Natural killer cell (primary cell): ENCODE data around the gene ADAM22. TPM values are rescaled to one million over a fixed set of nuclear protein-coding genes. Genes with fewer than 3 reads are reported as not detected.

ENCODE experiments used
- ATAC-seq, 3 donors: fragments of 150-1000 bp in 2 of 3; fragments of 200-7000 bp in 1 of 3; cut with Tn5 transposase; 1 replicate in 1 of 3; 2 replicates in 2 of 3; pipeline ENCODE4 v1.10.0; 2021; ENCODE audit warnings: mild to moderate bottlenecking in 2 of 3, moderate library complexity in 2 of 3
- DNase-seq, 2 donors: peaks; one replicate each; pipeline versions ENCODE4 v3.0.0 to v3.0.0-alpha.2; 2013 to 2021; ENCODE audit warnings: mixed read lengths in 1 of 2
- H3K27ac ChIP-seq: one replicate; pipeline ENCODE4 v1.5.1; 2013; ENCODE audit warnings: mild to moderate bottlenecking, low read length
- H3K27me3 ChIP-seq: one replicate; pipeline ENCODE4 v1.6.1; 2013; ENCODE audit warnings: low read length; ENCODE audit not compliant: control insufficient read depth, insufficient read depth
- H3K36me3 ChIP-seq: one replicate; pipeline ENCODE4 v1.6.1; 2013; ENCODE audit warnings: low read length; ENCODE audit not compliant: control insufficient read depth, insufficient read depth
- H3K4me1 ChIP-seq: one replicate; pipeline ENCODE4 v1.6.1; 2013; ENCODE audit warnings: low read length; ENCODE audit not compliant: control insufficient read depth, insufficient read depth
- H3K4me3 ChIP-seq: one replicate; pipeline ENCODE4 v1.5.1; 2013; ENCODE audit warnings: low read length
- H3K9me3 ChIP-seq: one replicate; pipeline ENCODE4 v1.6.1; 2013; ENCODE audit warnings: low read length; ENCODE audit not compliant: control insufficient read depth, insufficient read depth
- H3K27ac Mint-ChIP-seq, 2 donors: one replicate each; pipeline ENCODE4 v1.8.0; 2022; ENCODE audit warnings: mild to moderate bottlenecking in 2 of 2, mixed read lengths in 2 of 2, moderate library complexity in 1 of 2
- H3K27me3 Mint-ChIP-seq, 2 donors: one replicate each; pipeline ENCODE4 v1.8.0; 2022; ENCODE audit warnings: low read depth in 2 of 2, mixed read lengths in 2 of 2
- H3K36me3 Mint-ChIP-seq: one replicate; pipeline ENCODE4 v1.8.0; 2022; ENCODE audit warnings: mixed read lengths
- H3K4me1 Mint-ChIP-seq, 2 donors: one replicate each; pipeline ENCODE4 v1.8.0; 2022; ENCODE audit warnings: mixed read lengths in 2 of 2
- H3K4me3 Mint-ChIP-seq: one replicate; pipeline ENCODE4 v1.8.0; 2022; ENCODE audit warnings: mild to moderate bottlenecking, moderate library complexity, mixed read lengths
- H3K9me3 Mint-ChIP-seq, 2 donors: one replicate each; pipeline ENCODE4 v1.8.0; 2022; ENCODE audit warnings: mixed read lengths in 2 of 2
- CTCF ChIP-seq: fragments of 200-600 bp; IDR thresholded peaks from one replicate; pipeline ENCODE4 v1.8.0; 2022; ENCODE audit warnings: antibody characterized with exemption
- WGBS: methylation state at CpG from one replicate; pipeline ENCODE4 v1.1.7; 2013; ENCODE audit warnings: missing lambda C conversion rate; ENCODE audit not compliant: insufficient coverage; 5-methylcytosine and 5-hydroxymethylcytosine counted together
- intact Hi-C: fragments of 100-400 bp; cut with micrococcal nuclease; formaldehyde crosslinking; loops from one replicate; pipeline ENCODE4 v1.14.2; 2022
- total RNA-seq, 4 donors: library from RNA; stranded (reverse); fragments of 120-200 nt in 1 of 4; gene quantifications; one replicate each; pipeline versions ENCODE4 v1.2.3 to v1.2.4, GENCODE V29; 2013 to 2022

Gene ADAM22
- total RNA-seq, 3 donors from 2014 or later (not counting 1 experiment from before 2014, with no cell fraction given) = 3.0 to 5.4 (median 3.7) TPM

DNA sequence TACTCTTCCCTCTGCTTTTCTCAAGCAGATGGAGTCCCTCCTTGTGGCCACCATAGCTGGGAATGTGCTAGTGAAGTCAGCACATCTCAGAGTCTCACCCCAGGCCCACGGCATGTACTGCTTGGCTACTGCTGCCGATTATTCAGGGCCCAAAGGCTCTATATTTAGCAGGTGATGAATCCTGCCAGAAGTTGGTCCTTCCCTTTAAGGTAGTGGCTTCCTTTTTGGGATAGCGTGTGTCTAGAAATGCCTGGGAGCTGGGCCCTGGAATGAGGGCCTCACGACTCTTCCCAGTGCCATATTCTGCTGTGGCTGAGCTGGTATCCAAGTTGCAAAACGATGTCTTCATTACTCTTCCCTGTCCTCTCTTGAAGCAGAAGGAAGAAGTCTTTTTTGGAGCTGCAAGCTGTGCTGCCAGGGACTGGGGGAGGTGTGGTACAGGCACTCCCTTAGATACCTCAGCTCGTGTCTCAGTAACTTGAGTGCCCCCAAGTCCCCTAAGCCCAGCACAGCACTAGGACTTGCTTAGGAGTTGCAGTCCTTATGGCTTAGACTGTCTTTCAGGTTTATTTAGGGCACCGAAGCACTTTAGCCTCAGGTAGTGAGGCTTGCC is 100.1 kb downstream of the ADAM22 start:
- ATAC-seq = no peak
- 88% methylated on average over 7 of the region's 7 CpGs for WGBS

DNA sequence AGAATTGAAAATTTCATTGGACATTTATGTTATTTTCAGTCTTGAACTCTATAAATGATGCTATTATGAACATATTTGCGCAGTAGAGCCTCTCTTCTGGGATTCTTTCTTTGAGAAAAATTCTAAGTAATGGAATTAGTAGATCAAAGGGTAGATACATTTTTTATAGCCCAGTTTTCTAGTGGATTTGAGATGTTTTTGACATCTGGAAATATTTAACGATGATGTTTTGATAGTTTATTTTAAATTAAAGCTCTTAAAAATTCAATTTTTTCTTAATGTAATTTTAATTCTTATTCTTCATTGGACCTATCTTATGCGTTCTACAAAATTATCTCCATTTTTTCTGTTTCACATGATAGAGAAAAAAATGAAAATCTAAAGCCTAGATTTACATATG is 103.0 kb downstream of the ADAM22 start:
- ATAC-seq = no peak
- Mint-ChIP-seq H3K27me3 (no peaks in the 10 kb centered on the region), H3K36me3 (peaks cover 7% of the 10 kb centered on the region), H3K27ac (no peak overlapping the region), H3K9me3 (no peaks in the 10 kb centered on the region), H3K4me3 (no peak overlapping the region), H3K4me1 (peaks cover 4 to 8% of the 10 kb centered on the region in 2 donors)
- DNase-seq = no peak
- 100% methylated on average over 1 of the region's 3 CpGs for WGBS
- TF ChIP-seq CTCF = no peak
- no peaks in the 10 kb centered on the region for H3K27me3 ChIP-seq
- H3K36me3 ChIP-seq = no peaks in the 10 kb centered on the region
- intact Hi-C loops = no loop called here
- H3K9me3 ChIP-seq = peaks cover 2% of the 10 kb centered on the region
- no peaks in the 10 kb centered on the region for H3K4me1 ChIP-seq
- no peak overlapping the region for H3K27ac ChIP-seq
- H3K4me3 ChIP-seq = no peak overlapping the region

More for the DNA sequence above, 100.1 kb downstream of the ADAM22 start:
- no peaks in the 10 kb centered on the region for H3K36me3 ChIP-seq
- Mint-ChIP-seq H3K27ac (no peak overlapping the region), H3K4me3 (no peak overlapping the region), H3K27me3 (no peaks in the 10 kb centered on the region), H3K9me3 (peaks cover 4 to 16% of the 10 kb centered on the region in 2 donors), H3K4me1 (no peaks in the 10 kb centered on the region), H3K36me3 (peaks cover 21% of the 10 kb centered on the region)
- TF ChIP-seq CTCF = no peak
- H3K4me1 ChIP-seq = no peaks in the 10 kb centered on the region
- H3K27ac ChIP-seq = no peak overlapping the region
- H3K27me3 ChIP-seq = no peaks in the 10 kb centered on the region
- no peak for DNase-seq
- H3K4me3 ChIP-seq = no peak overlapping the region
- intact Hi-C loops = no loop called here
- peaks cover 9% of the 10 kb centered on the region for H3K9me3 ChIP-seq

- WGBS = 83% methylated on average over 1 of the region's 1 CpG
These were observed 106.6 kb downstream of the ADAM22 start for GRCh38 chr7:88040694-88041093.

More at GRCh38 chr7:88040694-88041093, 106.6 kb downstream of the ADAM22 start:
- no peak overlapping the region for H3K27ac Mint-ChIP-seq
- ATAC-seq = no peak
- peaks cover 16 to 23% of the 10 kb centered on the region in 2 donors for H3K4me1 Mint-ChIP-seq
- H3K27ac ChIP-seq = no peak overlapping the region
- no peak overlapping the region for H3K4me3 Mint-ChIP-seq
- TF ChIP-seq CTCF = no peak
- H3K9me3 Mint-ChIP-seq = no peaks in the 10 kb centered on the region
- intact Hi-C loops = no loop called here
- no peak overlapping the region for H3K4me3 ChIP-seq
- H3K4me1 ChIP-seq = no peaks in the 10 kb centered on the region
- H3K27me3 ChIP-seq = no peaks in the 10 kb centered on the region
- no peaks in the 10 kb centered on the region for H3K9me3 ChIP-seq
- no peaks in the 10 kb centered on the region for H3K27me3 Mint-ChIP-seq
- H3K36me3 Mint-ChIP-seq = no peaks in the 10 kb centered on the region
- H3K36me3 ChIP-seq = no peaks in the 10 kb centered on the region
- DNase-seq = no peak
